Measurements from ENCODE around the gene MLPH. TPM values are rescaled to one million over a fixed set of nuclear protein-coding genes. Genes with fewer than 3 reads are reported as not detected.

Gene MLPH
- total RNA-seq, 2 donors from 2014 or later: 0.75 to 1.0 TPM

DNA sequence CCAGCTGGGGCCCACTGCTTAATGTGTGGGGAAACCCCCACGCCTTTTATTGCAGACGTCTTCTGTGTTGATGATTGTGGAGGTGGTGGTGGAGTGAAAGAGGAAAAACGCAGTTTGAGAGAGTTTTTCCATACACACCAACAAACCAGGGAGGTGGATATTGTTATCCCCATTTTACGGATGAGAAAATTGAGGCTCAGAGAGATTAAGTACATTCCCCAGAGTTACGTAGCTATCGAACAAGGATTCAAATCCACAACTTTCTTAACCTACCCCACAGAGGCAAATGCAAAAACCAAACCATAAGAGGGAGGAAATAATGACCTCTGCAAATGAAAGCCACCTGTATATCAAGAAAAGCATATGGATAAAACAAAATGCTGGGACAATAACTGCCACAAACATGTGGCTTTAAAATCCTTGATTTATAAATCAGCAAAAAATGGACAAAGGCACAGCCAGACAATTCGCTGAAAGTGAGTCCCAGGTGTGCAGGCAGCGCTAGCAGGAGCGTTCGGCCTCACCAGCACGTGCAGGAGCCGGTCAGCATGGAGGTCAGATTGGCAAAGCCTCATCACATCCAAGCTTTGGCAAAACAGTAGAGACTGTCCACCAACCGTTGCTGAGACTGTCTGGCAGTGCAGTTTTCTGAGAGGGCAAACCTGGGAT is 116.1 kb downstream of the MLPH start:
- Histone ChIP-seq H3K36me3 (ENCODE audit: control insufficient read depth, insufficient read depth, low read length) (peaks cover 37% of the 10 kb centered on the region), H3K4me3 (ENCODE audit: low read length) (peak overlapping the region; percentile 73), H3K9ac (ENCODE audit: extremely low read depth, low read length, poor library complexity, severe bottlenecking) (peak overlapping the region; percentile 45), H3K9me3 (ENCODE audit: control insufficient read depth, low read length) (peaks cover 23% of the 10 kb centered on the region), H3K4me1 (ENCODE audit: control insufficient read depth, insufficient read depth, low read length) (peaks cover 33% of the 10 kb centered on the region), H3K27ac (ENCODE audit: low read depth, low read length) (no peak overlapping the region), H3K27me3 (ENCODE audit: control insufficient read depth, insufficient read depth, low read length, poor library complexity, severe bottlenecking) (no peaks in the 10 kb centered on the region)
- H3K27ac Mint-ChIP-seq: peak overlapping the region; percentile 92
- H3K4me1 Mint-ChIP-seq: peaks cover 58% of the 10 kb centered on the region
- TF ChIP-seq CTCF (conservative IDR thresholded peaks at IDR 0.05): no peak
- DNase-seq: no peak
- 88 to 92% methylated on average over 8 to 13 of the region's 13 CpGs for WGBS, 2 experiments (ENCODE audit: insufficient coverage in 1 of 2, insufficient read length in 1 of 2)
- peaks cover 31% of the 10 kb centered on the region for H3K36me3 Mint-ChIP-seq (ENCODE audit: low read depth)
- H3K4me3 Mint-ChIP-seq: peak overlapping the region; percentile 47
- no peaks in the 10 kb centered on the region for H3K27me3 Mint-ChIP-seq (ENCODE audit: insufficient read depth)
- peaks cover 42% of the 10 kb centered on the region for H3K9me3 Mint-ChIP-seq

- Histone ChIP-seq H3K9me3 (ENCODE audit: control insufficient read depth, low read length) (peaks cover 23% of the 10 kb centered on the region), H3K27me3 (ENCODE audit: control insufficient read depth, insufficient read depth, low read length, poor library complexity, severe bottlenecking) (no peaks in the 10 kb centered on the region), H3K9ac (ENCODE audit: extremely low read depth, low read length, poor library complexity, severe bottlenecking) (peak overlapping the region; percentile 45), H3K4me1 (ENCODE audit: control insufficient read depth, insufficient read depth, low read length) (peaks cover 33% of the 10 kb centered on the region), H3K27ac (ENCODE audit: low read depth, low read length) (no peak overlapping the region), H3K4me3 (ENCODE audit: low read length) (peak overlapping the region; percentile 73), H3K36me3 (ENCODE audit: control insufficient read depth, insufficient read depth, low read length) (peaks cover 37% of the 10 kb centered on the region)
- TF ChIP-seq CTCF (conservative IDR thresholded peaks at IDR 0.05): no peak
- peak; percentile 85 for DNase-seq
- H3K36me3 Mint-ChIP-seq (ENCODE audit: low read depth): peaks cover 35% of the 10 kb centered on the region
- H3K27ac Mint-ChIP-seq: peak overlapping the region; percentile 92
- WGBS, 2 experiments (ENCODE audit: insufficient coverage in 1 of 2, insufficient read length in 1 of 2): 38 to 76% methylated on average over 5 to 15 of the region's 15 CpGs
- H3K27me3 Mint-ChIP-seq (ENCODE audit: insufficient read depth): no peaks in the 10 kb centered on the region
- peaks cover 48% of the 10 kb centered on the region for H3K9me3 Mint-ChIP-seq
- peaks cover 54% of the 10 kb centered on the region for H3K4me1 Mint-ChIP-seq
- peak overlapping the region; percentile 47 for H3K4me3 Mint-ChIP-seq
These were observed 116.8 kb downstream of the MLPH start for GRCh38 chr2:237603718-237604362.

DNA sequence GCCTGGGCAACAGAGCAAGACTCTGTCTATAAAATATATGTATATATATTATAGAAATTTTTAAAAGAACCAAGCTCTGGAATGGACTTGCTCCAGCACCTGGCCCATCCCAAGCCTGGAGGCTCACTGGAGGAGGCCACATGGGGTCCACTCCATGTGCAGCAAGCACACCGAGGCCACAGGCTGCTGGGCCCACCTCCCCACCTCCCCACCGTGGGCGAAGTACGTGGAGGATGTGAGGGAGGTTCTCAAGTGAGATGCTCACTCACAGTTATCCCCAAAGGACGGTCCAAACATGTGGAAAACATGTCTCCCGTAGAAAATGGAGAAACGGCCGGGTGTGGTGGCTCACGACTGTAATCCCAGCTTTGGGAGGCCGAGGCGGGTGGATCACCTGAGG is 117.3 kb downstream of the MLPH start:
- Histone ChIP-seq H3K9ac (ENCODE audit: extremely low read depth, low read length, poor library complexity, severe bottlenecking) (no peak overlapping the region), H3K27ac (ENCODE audit: low read depth, low read length) (no peak overlapping the region), H3K9me3 (ENCODE audit: control insufficient read depth, low read length) (peaks cover 23% of the 10 kb centered on the region), H3K4me3 (ENCODE audit: low read length) (peak overlapping the region; percentile 74), H3K27me3 (ENCODE audit: control insufficient read depth, insufficient read depth, low read length, poor library complexity, severe bottlenecking) (no peaks in the 10 kb centered on the region), H3K4me1 (ENCODE audit: control insufficient read depth, insufficient read depth, low read length) (peaks cover 33% of the 10 kb centered on the region), H3K36me3 (ENCODE audit: control insufficient read depth, insufficient read depth, low read length) (peaks cover 37% of the 10 kb centered on the region)
- no peak for TF ChIP-seq CTCF (conservative IDR thresholded peaks at IDR 0.05)
- Mint-ChIP-seq H3K36me3 (ENCODE audit: low read depth) (peaks cover 32% of the 10 kb centered on the region), H3K27ac (no peak overlapping the region), H3K9me3 (peaks cover 51% of the 10 kb centered on the region), H3K27me3 (ENCODE audit: insufficient read depth) (no peaks in the 10 kb centered on the region), H3K4me1 (peaks cover 53% of the 10 kb centered on the region), H3K4me3 (no peak overlapping the region)
- DNase-seq: no peak
- WGBS, 2 experiments (ENCODE audit: insufficient coverage in 1 of 2, insufficient read length in 1 of 2): 92 to 94% methylated on average over 8 to 11 of the region's 11 CpGs

Small RNAs within 50 kb of the gene (microRNA-seq; reads per million reads assigned to microRNA genes)
- not detected for gene MIR6811 (ENCODE audit: borderline microRNAs expressed)

Other genes starting within 250 kb of the MLPH start
- 1 to 10 TPM in 1 of 2 donors, under 1 TPM in 1; 0.40 to 1.2 TPM for gene COL6A3, start 73.1 kb upstream of the MLPH start, total RNA-seq
- not detected for gene PRLH, start 79.3 kb downstream of the MLPH start, total RNA-seq
- gene RAB17, start 103.5 kb downstream of the MLPH start, total RNA-seq: 100 to 1,000 TPM; 235 to 369 TPM
- gene LRRFIP1, start 140.3 kb downstream of the MLPH start, total RNA-seq: 100 to 1,000 TPM; 102 to 132 TPM

Measured in endodermal cell (in vitro differentiated cells).